HG02870 (cell line): ENCODE data around the gene BHLHE41.

Experiments used
- ATAC-seq: cut with Tn5 transposase; IDR thresholded peaks from one replicate; pipeline ENCODE4 v1.9.1; 2021; ENCODE audit warnings: mild to moderate bottlenecking, moderate library complexity; ENCODE audit not compliant: unreplicated experiment

The BHLHE41 gene

GRCh38 chr12:26124446-26125399 is at the start of gene BHLHE41:
Gene BHLHE41, minus strand, starts transcription at chr12:26125037. Its CDS starts 258 bp downstream, at chr12:26124779.
- no peak for ATAC-seq

GRCh38 chr12:26172946-26173552 is 48.2 kb upstream of the BHLHE41 start:
- no peak for ATAC-seq

- ATAC-seq = no peak
These were observed 47.7 kb upstream of the BHLHE41 start for GRCh38 chr12:26172539-26172938.

- ATAC-seq = no peak
These were observed 47.2 kb upstream of the BHLHE41 start for GRCh38 chr12:26172013-26172412.

- ATAC-seq = no peak
These were observed 39.3 kb upstream of the BHLHE41 start for GRCh38 chr12:26164118-26164517.

GRCh38 chr12:26162905-26163304 is 38.1 kb upstream of the BHLHE41 start:
- peak; percentile 89 for ATAC-seq

- no peak for ATAC-seq
These were observed 37.3 kb upstream of the BHLHE41 start for GRCh38 chr12:26162174-26162573.

GRCh38 chr12:26158078-26158764 is 33.4 kb upstream of the BHLHE41 start:
- peak; percentile 14 for ATAC-seq

GRCh38 chr12:26157001-26157400 is 32.2 kb upstream of the BHLHE41 start:
- ATAC-seq = peak; percentile 14

- ATAC-seq = peak; percentile 89
These were observed 31.5 kb upstream of the BHLHE41 start for GRCh38 chr12:26156201-26156871.

GRCh38 chr12:26153421-26154154 is 28.8 kb upstream of the BHLHE41 start:
- ATAC-seq = no peak

GRCh38 chr12:26152507-26153102 is 27.8 kb upstream of the BHLHE41 start:
- ATAC-seq = no peak

GRCh38 chr12:26150736-26151450 is 26.1 kb upstream of the BHLHE41 start:
- ATAC-seq = no peak

GRCh38 chr12:26149968-26150500 is 25.2 kb upstream of the BHLHE41 start:
- no peak for ATAC-seq

- ATAC-seq = no peak
These were observed 23.5 kb upstream of the BHLHE41 start for GRCh38 chr12:26148291-26148690.

GRCh38 chr12:26143291-26143690 is 18.5 kb upstream of the BHLHE41 start:
- no peak for ATAC-seq

- ATAC-seq = no peak
These were observed 14.0 kb upstream of the BHLHE41 start for GRCh38 chr12:26138860-26139259.

GRCh38 chr12:26136688-26137087 is 11.9 kb upstream of the BHLHE41 start:
- ATAC-seq = no peak

GRCh38 chr12:26135571-26135970 is 10.7 kb upstream of the BHLHE41 start:
- no peak for ATAC-seq
